ENCODE data around the gene NR2F6. TPM values are rescaled to one million over a fixed set of nuclear protein-coding genes. Genes with fewer than 3 reads are reported as not detected.

NR2F6 gene
- total RNA-seq, result 19.9 TPM
- polyA plus RNA-seq, result 36.8 TPM

GRCh38 chr19:17245535-17245984 lies at the start of gene NR2F6:
NR2F6 (minus strand) TSS chr19:17245919; CDS start chr19:17245220, 699 bp downstream.
- no peaks in the 10 kb centered on the region for H3K4me1 ChIP-seq (ENCODE audit: insufficient read depth)
- under 1% methylated on average over 72 of the region's 72 CpGs for WGBS
- peak within 1 kb of the TSS; percentile 87 for H3K27ac ChIP-seq (ENCODE audit: low read depth)
- H3K36me3 ChIP-seq (ENCODE audit: insufficient read depth), result no peaks in the 10 kb centered on the region
- no peak for DNase-seq (ENCODE audit: extremely low spot score)
- H3K4me3 ChIP-seq (ENCODE audit: low read depth, low read length), result peak within 1 kb of the TSS; percentile 90

GRCh38 chr19:17294051-17294891 lies 48.6 kb upstream of the NR2F6 start:
- DNase-seq (ENCODE audit: extremely low spot score), result no peak
- no peaks in the 10 kb centered on the region for H3K36me3 ChIP-seq (ENCODE audit: insufficient read depth)
- H3K27ac ChIP-seq (ENCODE audit: low read depth), result no peak overlapping the region
- H3K4me1 ChIP-seq (ENCODE audit: insufficient read depth), result no peaks in the 10 kb centered on the region
- no peak overlapping the region for H3K4me3 ChIP-seq (ENCODE audit: low read depth, low read length)
- 80% methylated on average over 48 of the region's 48 CpGs for WGBS

GRCh38 chr19:17293605-17294004 lies 47.9 kb upstream of the NR2F6 start:
- H3K4me3 ChIP-seq (ENCODE audit: low read depth, low read length), result no peak overlapping the region
- H3K27ac ChIP-seq (ENCODE audit: low read depth), result no peak overlapping the region
- no peak for DNase-seq (ENCODE audit: extremely low spot score)
- no peaks in the 10 kb centered on the region for H3K36me3 ChIP-seq (ENCODE audit: insufficient read depth)
- H3K4me1 ChIP-seq (ENCODE audit: insufficient read depth), result no peaks in the 10 kb centered on the region
- 85% methylated on average over 14 of the region's 14 CpGs for WGBS

GRCh38 chr19:17292301-17293074 lies 46.8 kb upstream of the NR2F6 start:
- 2% methylated on average over 46 of the region's 46 CpGs for WGBS

GRCh38 chr19:17289489-17289888 lies 43.8 kb upstream of the NR2F6 start:
- H3K36me3 ChIP-seq (ENCODE audit: insufficient read depth), result no peaks in the 10 kb centered on the region
- no peak overlapping the region for H3K4me3 ChIP-seq (ENCODE audit: low read depth, low read length)
- H3K4me1 ChIP-seq (ENCODE audit: insufficient read depth), result no peaks in the 10 kb centered on the region
- WGBS, result 12% methylated on average over 22 of the region's 22 CpGs
- H3K27ac ChIP-seq (ENCODE audit: low read depth), result no peak overlapping the region
- no peak for DNase-seq (ENCODE audit: extremely low spot score)

More at GRCh38 chr19:17292301-17293074, 46.8 kb upstream of the NR2F6 start:
- DNase-seq (ENCODE audit: extremely low spot score), result peak; percentile 46
- Histone ChIP-seq H3K4me1 (ENCODE audit: insufficient read depth) (no peaks in the 10 kb centered on the region), H3K27ac (ENCODE audit: low read depth) (peak overlapping the region; percentile 63), H3K4me3 (ENCODE audit: low read depth, low read length) (peak overlapping the region; percentile 36), H3K36me3 (ENCODE audit: insufficient read depth) (no peaks in the 10 kb centered on the region)

- Histone ChIP-seq H3K27ac (ENCODE audit: low read depth) (no peak overlapping the region), H3K4me3 (ENCODE audit: low read depth, low read length) (no peak overlapping the region), H3K4me1 (ENCODE audit: insufficient read depth) (no peaks in the 10 kb centered on the region), H3K36me3 (ENCODE audit: insufficient read depth) (no peaks in the 10 kb centered on the region)
- WGBS, result 89% methylated on average over 9 of the region's 9 CpGs
- no peak for DNase-seq (ENCODE audit: extremely low spot score)
Observed at GRCh38 chr19:17286752-17287151, 41.0 kb upstream of the NR2F6 start.

GRCh38 chr19:17286263-17286662 lies 40.5 kb upstream of the NR2F6 start:
- no peaks in the 10 kb centered on the region for H3K36me3 ChIP-seq (ENCODE audit: insufficient read depth)
- H3K4me3 ChIP-seq (ENCODE audit: low read depth, low read length), result no peak overlapping the region
- H3K4me1 ChIP-seq (ENCODE audit: insufficient read depth), result no peaks in the 10 kb centered on the region
- H3K27ac ChIP-seq (ENCODE audit: low read depth), result no peak overlapping the region
- 94% methylated on average over 11 of the region's 11 CpGs for WGBS
- DNase-seq (ENCODE audit: extremely low spot score), result no peak

- no peaks in the 10 kb centered on the region for H3K4me1 ChIP-seq (ENCODE audit: insufficient read depth)
- no peak overlapping the region for H3K4me3 ChIP-seq (ENCODE audit: low read depth, low read length)
- H3K36me3 ChIP-seq (ENCODE audit: insufficient read depth), result no peaks in the 10 kb centered on the region
- WGBS, result 92% methylated on average over 18 of the region's 18 CpGs
- DNase-seq (ENCODE audit: extremely low spot score), result no peak
- H3K27ac ChIP-seq (ENCODE audit: low read depth), result no peak overlapping the region
Observed at GRCh38 chr19:17285415-17286135, 39.9 kb upstream of the NR2F6 start.

- DNase-seq (ENCODE audit: extremely low spot score), result no peak
- H3K4me1 ChIP-seq (ENCODE audit: insufficient read depth), result no peaks in the 10 kb centered on the region
- H3K4me3 ChIP-seq (ENCODE audit: low read depth, low read length), result no peak overlapping the region
- WGBS, result 91% methylated on average over 7 of the region's 7 CpGs
- no peak overlapping the region for H3K27ac ChIP-seq (ENCODE audit: low read depth)
- H3K36me3 ChIP-seq (ENCODE audit: insufficient read depth), result no peaks in the 10 kb centered on the region
Observed at GRCh38 chr19:17283504-17283996, 37.8 kb upstream of the NR2F6 start.

GRCh38 chr19:17282488-17283125 lies 36.9 kb upstream of the NR2F6 start:
- 2% methylated on average over 45 of the region's 45 CpGs for WGBS
- Histone ChIP-seq H3K4me1 (ENCODE audit: insufficient read depth) (no peaks in the 10 kb centered on the region), H3K4me3 (ENCODE audit: low read depth, low read length) (peak overlapping the region; percentile 6), H3K36me3 (ENCODE audit: insufficient read depth) (no peaks in the 10 kb centered on the region), H3K27ac (ENCODE audit: low read depth) (no peak overlapping the region)
- DNase-seq (ENCODE audit: extremely low spot score), result no peak

GRCh38 chr19:17281391-17282304 lies 35.9 kb upstream of the NR2F6 start, which contains the start of gene ANKLE1:
ANKLE1 (plus strand) TSS chr19:17281901; CDS start chr19:17281921, 20 bp downstream.
- no peak within 1 kb of the TSS for H3K27ac ChIP-seq (ENCODE audit: low read depth)
- peak within 1 kb of the TSS; percentile 6 for H3K4me3 ChIP-seq (ENCODE audit: low read depth, low read length)
- no peaks in the 10 kb centered on the region for H3K36me3 ChIP-seq (ENCODE audit: insufficient read depth)
- no peak for DNase-seq (ENCODE audit: extremely low spot score)
- 6% methylated on average over 75 of the region's 75 CpGs for WGBS
- H3K4me1 ChIP-seq (ENCODE audit: insufficient read depth), result no peaks in the 10 kb centered on the region

- Histone ChIP-seq H3K4me3 (ENCODE audit: low read depth, low read length) (no peak overlapping the region), H3K27ac (ENCODE audit: low read depth) (no peak overlapping the region), H3K36me3 (ENCODE audit: insufficient read depth) (no peaks in the 10 kb centered on the region), H3K4me1 (ENCODE audit: insufficient read depth) (no peaks in the 10 kb centered on the region)
- 94% methylated on average over 3 of the region's 3 CpGs for WGBS
- DNase-seq (ENCODE audit: extremely low spot score), result no peak
Observed at GRCh38 chr19:17279436-17279835, 33.7 kb upstream of the NR2F6 start.

Data from urinary bladder (tissue), 4 donors.